IPS DF 4.7 (cell line): ENCODE measurements around the gene CSRP3.

Source experiments
- DNase-seq: peaks from one replicate; pipeline ENCODE4 v3.0.0-alpha.2; 2013; ENCODE audit warnings: low spot score; ENCODE audit errors: extremely low read depth

The CSRP3 gene

DNA sequence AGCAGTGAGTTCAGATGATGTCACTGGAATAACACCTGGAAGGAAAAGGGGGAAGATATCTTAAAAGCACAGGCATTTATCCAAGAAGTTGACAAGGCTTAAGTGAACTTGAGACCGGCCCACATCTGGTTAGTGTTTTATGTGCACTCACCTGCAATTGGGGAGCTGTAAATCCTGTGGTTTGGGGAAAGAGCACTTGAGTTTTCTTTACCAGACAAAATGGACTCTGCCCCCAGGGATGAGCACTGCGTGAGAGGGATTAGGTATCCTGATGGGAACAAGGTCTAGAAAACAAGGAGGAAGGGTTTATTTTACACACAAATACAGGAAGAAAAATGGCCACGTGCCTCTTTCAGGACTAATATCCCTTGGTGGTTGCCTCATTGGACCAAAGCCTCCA is 23.8 kb upstream of the CSRP3 start:
- no peak for DNase-seq

DNA sequence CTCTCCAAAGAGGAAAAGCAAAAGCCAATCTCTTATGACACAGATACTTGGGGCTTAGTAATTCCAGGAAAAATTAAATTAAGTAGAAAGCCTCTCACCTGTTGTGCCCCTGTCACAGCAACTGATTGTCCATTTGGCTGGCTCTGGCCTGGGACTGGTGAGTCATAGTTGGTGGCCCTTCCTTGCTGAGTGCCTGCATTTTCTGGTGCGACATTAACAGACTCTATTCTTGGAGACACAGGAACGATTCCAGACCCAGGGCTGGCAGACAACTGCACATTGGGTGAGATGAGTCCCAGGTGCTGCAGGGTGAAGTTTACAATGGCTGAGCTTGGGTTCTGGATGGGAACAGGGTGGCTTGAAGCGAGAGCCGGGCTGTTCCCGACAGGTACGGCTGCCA is 23.3 kb upstream of the CSRP3 start:
- no peak for DNase-seq

DNA sequence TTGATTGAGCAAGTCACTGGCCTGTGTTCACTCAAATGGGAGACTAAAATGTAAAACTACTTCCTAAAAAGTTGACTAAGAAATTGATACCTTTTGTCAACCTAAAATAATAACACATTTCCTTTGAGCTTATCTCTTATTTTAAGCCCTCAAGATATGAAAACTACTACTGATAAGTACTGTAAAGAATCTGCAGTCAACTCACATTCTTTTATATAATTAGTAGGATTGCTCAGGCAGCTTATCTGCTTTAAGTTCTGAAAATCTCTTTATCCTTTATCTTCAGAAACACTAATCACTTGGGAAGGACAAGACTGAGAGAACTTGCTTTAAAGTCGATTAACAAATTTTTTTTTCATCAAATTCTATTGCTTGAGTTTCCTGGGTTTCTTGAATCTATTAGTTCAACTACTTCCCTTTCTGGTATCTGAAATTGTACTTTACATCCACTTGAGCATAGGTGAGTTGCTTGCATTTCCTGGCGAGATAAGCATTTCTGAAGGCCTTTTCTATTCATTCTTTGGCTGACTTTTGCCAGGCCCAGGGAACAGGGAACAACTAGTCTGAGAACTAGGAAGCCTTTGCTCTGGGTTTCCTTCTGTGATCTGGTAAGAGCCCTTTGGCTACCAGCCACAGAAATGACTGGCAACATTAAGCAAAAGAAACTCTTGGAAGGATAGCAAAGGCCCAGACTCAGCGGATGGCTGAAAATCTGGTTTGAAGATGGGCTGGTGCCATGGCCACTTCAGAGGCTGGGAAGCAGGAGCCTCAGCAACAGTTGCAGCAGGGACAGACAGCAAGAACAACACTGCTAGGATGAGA is 19.3 kb upstream of the CSRP3 start:
- no peak for DNase-seq

DNA sequence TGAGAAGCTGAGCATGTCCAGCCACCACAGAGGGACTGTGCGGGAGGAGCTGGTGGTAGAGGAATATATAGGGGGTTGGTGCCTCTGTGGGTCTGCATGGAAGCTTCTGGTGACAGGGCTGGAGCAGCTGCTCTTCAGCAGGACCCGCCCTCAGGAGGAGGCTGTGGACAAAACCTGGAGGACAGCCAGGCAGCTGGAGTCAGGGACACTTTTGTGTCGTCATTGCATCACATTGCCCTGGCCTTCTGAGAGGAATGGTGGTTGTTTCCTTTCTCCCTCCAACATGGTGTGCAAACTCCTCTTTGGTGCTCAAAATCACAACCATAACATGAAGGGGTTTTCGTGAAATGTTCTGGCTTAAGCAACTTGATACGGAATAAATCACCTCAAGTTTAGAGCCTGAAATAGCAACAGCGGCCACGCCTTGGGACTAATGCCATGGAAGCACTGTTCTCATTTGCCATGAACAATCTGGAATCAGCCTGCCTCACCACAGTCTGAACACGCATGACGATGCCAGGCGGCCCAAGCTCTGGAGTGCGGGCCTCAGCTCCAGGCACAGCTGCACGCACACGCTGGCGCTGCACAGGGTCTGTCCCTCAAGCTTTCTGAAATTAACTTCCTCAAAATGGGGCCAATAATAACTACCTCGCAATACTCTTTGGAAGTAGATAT is 17.1 kb upstream of the CSRP3 start:
- DNase-seq, result no peak

DNA sequence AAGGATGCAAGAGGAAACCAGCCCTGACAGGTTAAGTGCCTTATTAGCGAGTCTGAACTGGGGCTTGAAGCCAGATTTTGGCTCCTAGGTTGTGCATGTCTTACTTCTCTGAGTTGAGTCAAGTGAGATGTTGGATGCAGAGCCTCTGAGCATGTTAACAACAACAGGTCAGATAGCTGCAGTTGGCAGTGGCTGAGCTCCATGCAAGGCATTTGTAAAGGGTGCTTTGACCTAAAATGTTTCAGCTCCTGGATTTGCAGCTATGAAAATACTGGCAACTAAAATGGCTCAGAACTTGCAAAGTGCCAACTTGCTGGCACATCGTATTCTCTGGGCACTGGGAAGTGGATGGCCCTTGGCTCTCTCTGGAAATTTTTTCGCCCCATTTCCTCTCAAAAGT is 16.4 kb upstream of the CSRP3 start:
- DNase-seq, result no peak

DNA sequence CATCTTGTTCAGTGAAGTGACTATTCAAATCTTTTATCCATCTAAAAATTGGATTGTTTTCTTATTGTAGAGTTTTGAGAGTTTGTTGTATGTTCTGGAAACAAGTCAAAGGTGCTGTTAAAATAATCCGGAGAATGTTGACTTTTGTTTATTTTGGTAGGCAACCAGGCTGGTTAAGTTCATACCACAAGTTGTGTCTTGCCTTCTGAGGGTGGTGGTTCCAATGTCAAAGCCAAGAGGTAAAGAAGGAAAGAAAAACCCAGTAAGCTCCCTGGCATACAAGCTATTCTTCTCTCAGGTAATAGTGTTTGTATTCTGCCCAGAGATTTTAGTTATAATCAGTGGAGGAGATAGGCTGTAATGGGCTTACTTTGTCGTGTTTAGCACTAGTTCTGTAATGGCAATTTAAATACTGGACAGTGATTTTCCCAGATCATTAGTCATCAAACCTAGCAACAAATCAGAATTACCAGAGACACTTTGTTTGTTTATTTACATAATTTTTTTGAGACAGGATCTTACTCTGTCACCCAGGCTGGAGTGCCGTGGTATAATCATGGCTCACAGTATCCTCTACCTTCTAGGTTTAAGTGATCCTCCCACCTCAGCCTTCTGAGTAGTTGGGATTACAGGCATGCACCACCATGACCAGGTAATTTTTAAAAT is 15.1 kb upstream of the CSRP3 start:
- DNase-seq, result no peak

DNA sequence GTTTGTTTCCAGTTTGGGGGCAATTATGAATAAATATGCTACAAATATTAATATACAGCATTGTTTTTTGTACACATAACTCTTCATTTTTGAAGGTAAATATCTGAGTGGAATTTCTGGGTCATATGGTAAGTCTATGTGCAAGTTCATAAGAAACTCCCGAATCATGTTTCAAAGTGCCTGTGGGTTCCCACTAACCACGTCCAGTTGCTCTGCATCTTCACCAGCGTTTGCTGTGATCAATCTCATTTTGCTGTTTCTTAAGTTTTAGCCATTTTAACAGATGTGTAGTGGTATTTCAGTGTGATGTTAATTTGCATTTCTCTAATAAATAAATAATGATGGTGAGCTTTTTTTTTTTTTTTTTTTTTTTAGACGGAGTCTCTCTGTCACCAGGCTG is 14.2 kb upstream of the CSRP3 start:
- no peak for DNase-seq

DNA sequence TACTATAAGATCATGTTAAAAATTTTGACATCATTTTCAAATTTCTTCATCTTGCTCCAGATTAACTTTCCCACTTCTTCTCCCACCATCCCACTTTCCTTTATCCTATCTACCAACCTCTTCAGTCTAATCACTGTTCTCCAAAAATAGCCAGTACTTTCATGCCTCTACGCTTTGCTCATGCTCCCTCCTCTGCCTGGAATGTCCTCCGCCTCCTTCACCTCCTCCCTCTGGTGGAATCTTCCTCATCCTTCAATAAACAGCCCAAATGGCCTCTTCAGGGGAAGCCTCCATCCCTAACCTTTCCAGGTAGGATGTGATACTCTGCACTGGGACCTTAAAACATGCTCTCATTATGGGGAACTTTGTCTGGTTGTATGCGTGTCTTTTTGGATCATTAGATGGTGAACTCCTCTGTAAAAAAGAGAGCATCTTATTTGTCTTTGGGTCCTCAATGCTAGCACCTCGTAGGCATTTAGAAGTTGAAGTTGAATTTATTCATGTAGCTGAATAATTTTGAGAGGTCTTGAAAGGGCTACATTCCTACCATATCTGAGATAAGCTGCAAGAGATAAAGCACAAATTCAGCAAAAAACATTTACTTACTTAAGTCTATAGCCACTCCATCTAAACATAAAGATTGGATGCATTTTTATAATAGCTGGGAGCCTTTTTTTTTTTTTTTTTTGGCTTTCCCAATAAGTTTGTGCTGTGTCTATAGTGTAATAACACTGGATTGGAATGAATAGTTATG is 8.0 kb upstream of the CSRP3 start:
- DNase-seq, result no peak

DNA sequence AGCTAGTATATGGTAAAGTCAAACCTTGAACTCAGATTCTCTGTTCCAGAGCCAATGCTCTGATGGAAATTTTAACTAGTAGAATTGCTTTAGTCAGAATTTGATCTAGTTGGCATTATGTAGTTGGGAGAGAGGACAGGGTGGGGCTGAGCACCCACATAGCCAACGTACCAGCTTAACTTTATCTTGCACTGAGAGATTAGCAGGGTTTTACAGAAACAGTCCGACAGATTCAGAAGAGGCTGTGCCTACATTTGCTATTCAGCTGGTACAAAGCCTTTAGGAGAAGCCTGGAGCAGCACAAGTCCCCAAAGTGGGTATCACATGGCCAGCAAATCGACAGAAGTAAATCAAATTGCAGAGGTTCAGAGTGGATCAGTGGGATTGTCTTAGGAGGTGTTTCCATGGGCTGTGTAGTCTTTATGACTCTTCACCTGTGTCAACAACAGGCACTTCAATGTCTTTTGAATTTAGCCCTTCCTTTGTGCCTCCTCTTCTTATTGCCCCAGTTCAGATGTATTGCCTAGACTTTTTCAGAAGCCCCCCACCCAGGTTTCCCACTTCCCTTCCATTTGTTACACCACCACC is 7.3 kb upstream of the CSRP3 start:
- no peak for DNase-seq

DNA sequence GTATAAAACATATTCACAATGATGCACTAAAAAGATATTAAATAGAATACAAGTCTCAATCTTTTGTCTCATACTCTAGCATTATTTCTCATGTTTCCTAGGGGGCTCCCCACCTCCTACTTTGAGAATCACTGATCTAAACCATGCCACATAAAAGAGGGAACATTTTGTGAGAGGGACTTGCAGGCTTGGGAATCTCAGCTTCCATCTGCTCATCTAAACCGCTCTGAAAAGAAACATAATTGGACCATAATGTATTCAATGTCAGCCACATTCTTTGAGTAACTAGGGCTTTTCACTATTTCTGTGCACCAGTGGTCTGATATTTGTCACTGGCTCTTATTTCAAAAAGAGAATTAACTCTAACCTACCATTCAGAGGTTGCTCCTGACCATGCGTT is 6.4 kb upstream of the CSRP3 start:
- DNase-seq, result no peak

DNA sequence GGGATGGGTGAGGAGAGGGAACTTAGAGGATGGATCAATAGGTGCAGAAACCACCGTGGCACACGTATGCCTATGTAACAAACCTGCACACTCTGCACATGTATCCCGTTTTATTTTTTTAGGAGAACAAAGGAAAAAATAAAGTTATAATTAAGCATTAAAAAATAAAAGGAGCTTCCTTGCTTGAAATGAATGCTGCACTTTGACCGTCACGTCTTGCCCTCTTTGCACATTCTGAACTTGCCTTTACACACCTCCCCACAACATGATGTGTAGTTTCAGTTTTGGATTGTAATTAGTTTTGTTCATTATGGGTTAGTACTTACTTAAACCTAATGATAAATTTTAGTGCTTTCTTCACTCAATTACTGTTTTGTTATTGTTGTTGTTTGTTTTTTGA is 3.1 kb upstream of the CSRP3 start:
- no peak for DNase-seq

DNA sequence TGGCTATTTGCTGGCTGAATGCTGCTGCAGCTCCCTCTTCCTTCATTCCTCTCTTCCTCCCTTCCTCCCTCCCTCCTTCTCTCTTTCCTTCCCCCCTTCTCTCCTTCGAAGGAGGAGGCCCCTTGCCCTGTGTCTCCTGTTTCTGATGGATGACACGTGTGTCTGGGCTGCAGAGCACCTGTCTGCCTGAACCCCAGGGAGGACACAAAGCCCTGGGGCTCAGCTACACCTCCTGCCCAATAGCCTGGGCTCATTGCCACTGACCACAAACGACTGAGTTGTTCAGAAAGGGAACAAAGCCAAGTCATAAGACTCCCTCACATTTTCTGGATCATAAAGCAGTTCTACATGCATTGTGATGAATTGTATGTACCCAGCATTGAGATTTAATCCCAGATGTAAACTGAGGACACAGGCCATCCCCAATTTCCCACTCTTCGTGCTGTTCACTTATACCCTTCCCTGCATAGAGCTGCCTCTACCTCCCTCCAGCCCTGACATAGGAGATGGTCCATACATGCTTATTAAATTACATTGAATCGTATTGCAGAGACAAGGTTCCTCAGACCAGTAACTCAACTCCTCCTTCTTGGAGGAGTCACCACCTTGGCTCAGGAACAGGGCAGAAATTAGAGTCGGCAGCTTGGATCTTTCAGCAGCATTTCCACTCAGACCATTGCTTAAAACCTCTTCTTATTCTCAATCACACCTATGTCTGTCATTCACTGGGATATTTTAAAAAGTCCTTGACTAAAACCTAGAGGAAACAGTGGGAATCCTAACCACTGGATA is 1.2 kb downstream of the CSRP3 start:
- no peak for DNase-seq

DNA sequence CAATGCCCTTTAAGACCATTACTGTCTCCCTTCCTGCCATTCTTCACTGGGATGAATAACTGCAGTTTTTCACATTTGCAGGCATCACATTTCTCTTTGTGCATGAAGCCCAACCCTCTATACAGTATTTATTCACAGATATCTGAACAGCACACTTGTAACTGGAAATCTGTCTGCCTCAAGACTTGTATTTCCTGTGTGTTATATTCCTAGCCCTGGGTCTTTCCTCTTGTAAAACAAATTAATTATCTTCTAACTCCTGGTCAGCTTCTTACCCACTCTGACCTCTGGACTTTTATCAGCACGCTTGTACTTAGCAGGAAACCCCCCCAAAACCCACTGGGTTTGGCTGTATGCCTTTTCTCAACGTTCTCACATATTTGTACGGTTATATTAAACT is 2.0 kb downstream of the CSRP3 start:
- DNase-seq, result no peak

DNA sequence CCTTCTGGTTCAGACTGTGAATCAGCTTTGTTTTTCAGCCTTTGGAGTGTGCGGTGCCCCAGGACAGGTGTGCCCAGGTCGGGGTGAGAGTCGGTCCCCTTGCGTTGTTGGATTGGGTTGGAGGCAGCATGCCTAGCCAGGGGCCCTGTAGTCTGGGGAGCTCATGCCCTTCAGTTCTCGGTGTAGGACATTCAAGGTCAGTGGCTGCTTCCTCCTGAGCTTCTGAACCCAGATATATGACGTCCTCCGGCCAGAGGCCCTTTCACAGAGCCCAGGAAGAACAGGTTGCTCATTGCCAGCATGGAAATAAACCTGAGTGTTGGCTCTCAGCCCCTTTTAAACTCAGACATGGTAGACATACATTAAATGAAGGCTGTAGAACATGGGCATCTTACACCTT is 2.7 kb downstream of the CSRP3 start:
- no peak for DNase-seq

DNA sequence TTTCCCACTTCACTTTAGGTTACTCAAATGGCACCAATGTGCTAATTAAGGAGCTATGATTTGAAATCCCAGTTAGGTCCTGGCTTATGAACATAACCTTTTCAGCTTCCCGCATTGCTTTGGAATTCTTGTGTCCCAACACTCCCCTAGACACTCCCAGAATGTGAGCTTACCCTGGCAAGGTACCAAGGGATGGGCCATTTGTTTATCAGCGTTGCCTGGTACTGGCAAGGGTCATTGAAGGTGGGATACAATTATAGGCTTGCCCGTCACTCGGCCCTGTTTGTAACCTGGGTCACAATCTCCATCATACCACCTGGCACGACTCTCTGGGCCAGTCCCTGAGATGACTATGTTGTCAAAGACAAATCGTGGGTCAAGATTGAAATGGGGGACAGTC is 5.4 kb downstream of the CSRP3 start:
- no peak for DNase-seq

DNA sequence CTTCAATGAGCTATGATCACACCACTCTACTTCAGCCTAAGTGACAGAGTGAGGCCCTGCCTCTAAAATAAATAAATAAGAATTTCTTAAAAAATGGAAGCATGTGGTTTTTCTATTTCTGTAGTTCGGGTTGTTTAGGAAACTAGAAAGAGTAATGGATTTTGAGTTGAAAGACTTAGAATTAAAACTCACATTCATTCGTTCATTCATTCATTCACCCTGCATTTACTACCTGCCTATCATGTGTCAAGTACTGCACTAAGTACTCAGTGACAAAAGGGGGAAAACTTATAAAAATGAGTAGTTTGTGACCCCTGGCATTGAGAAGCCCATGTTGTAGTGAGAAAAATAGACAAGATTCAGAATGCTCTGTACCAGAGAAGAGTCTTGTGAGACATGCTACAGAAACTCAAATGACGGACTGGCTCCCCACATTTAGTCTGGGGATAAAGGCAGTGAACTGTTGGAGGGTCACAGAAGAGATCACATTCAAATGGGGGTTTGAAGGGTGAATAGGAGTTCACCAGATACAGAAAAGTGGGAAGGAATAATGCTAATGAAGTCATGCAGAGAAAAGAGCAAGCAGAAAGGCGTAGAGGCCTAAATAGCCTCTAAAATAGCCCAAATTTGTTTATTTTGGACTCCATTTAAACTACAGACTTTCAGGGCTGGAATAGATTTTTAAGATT is 7.0 kb downstream of the CSRP3 start:
- no peak for DNase-seq

DNA sequence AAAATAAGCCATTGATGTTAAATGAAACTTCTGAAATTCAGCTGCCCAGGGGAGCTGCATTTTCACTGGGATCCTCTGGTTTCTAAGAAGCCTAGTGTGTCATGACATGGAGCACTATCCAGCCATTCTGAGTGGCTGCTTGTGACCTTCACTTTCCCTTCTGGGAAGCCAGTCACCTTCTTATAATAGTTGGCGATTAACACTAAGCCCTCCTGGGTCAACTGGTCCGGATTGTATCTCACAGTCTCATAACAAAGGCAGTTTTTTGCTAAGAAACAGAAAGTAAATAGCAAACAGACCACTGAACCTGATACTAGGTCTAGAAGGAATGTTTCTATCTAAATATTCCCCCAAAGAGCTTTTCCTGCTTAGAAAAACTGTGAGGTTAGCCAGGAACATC is 7.9 kb downstream of the CSRP3 start:
- no peak for DNase-seq

DNA sequence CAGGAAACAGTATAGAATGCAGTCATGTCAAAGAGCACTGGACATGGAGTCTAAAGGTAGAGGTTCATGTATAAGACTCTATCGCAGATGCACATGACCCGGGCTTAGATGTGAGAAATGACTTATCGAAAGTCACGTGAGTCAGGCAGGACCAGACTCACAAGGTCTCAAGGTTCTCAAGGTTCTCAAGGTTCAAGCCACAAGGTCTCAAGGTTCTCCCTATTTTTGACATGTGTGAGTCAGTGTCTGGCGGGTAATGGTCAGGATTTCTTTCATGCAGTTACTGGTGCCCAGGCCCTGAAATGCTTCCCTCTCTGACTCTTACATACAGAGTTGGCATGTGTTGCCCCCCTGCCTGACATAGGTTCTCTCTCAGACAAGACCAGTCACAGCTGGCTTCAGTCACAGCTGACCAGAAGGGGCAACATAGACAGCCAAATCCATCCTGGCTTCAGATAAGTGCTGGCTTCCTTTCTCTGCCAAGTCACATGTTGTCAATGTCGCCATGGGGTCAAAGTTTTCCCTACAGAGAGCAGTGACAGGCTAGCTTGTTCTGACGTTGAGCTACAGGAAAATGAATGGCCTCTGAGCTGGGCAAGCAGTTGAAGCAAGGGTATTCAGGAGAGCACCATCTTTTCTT is 10.1 kb downstream of the CSRP3 start:
- no peak for DNase-seq

DNA sequence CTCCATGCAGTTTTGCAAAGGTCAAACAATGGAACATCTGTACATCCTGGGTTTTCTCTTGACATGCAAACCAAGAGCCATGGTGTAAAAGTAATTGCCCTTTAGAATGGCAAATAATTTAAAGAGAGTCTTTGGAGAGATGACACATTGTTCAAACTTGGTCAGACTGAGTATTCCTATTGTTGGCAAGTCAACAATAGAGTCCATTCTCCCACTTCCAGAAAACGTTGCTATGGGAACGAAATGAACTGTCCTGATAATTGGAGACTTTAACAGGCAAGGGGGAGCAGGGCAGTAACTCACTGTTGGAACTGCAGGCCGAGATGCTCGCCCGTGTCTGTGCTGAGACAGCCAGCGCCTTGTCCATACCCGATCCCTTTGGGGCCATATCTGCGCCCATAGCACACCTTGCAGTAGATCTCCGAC is 13.9 kb downstream of the CSRP3 start:
- no peak for DNase-seq
